HepG2 (cell line): ENCODE results near the gene ARHGEF4. TPM values are rescaled to one million over a fixed set of nuclear protein-coding genes. Genes with fewer than 3 reads are reported as not detected.

Source experiments
- ATAC-seq: fragments of 200-7000 bp; cut with Tn5 transposase; 3 replicates; pipeline ENCODE4 v1.9.1; 2020; ENCODE audit warnings: mild to moderate bottlenecking, moderate library complexity
- BruUV-seq: library from RNA; stranded (reverse); fragments of 400-500 nt; replicated peaks from 2 replicates; lab custom pipeline; 2021; lab: Mats Ljungman, UMichigan
- CTCF ChIA-PET: fragments of 300-600 bp; formaldehyde crosslinking; extraction: SDS; loops from one replicate; lab custom pipeline; 2021; ENCODE audit warnings: low total read pairs, inconsistent platforms, low intra/inter-chr PET ratio; lab: Yijun Ruan, JAX
- POLR2A ChIA-PET: fragments of 350-600 bp; sonication (Branson Sonifier 250); formaldehyde crosslinking; loops from one replicate; lab custom pipeline; 2020; ENCODE audit warnings: antibody characterized with exemption, inconsistent platforms; lab: Yijun Ruan, JAX
- DNase-seq: peaks from one replicate; pipeline ENCODE4 v3.0.0-alpha.2; 2015; ENCODE audit warnings: low spot score
- FAIRE-seq: peaks from 3 replicates; lab custom pipeline; 2011; peaks lifted over from hg19 to GRCh38; lab: Jason Lieb, UNC
- H2AFZ ChIP-seq: one replicate; pipeline ENCODE4 v1.6.1; 2011; ENCODE audit warnings: low read length, inconsistent platforms
- H3K27ac ChIP-seq: fragments of 300-600 bp; 3 replicates; pipeline ENCODE4 v1.8.0; 2011; ENCODE audit warnings: mixed run types, mild to moderate bottlenecking, mixed read lengths, low read length, inconsistent platforms; ENCODE audit not compliant: insufficient read depth; ENCODE audit errors: extremely low read length
- H3K27me3 ChIP-seq, 2 experiments: fragments of 200-600 bp in 1 of 2; 2 replicates in 1 of 2; 3 replicates in 1 of 2; pipeline versions ENCODE4 v1.6.0 to v1.8.0; 2011; ENCODE audit warnings: low read length in 2 of 2, mild to moderate bottlenecking in 2 of 2, moderate library complexity in 2 of 2, inconsistent platforms in 1 of 2; ENCODE audit not compliant: insufficient read depth in 2 of 2, control insufficient read depth in 1 of 2
- H3K36me3 ChIP-seq, 2 experiments: fragments of 200-600 bp in 1 of 2; replicated peaks in 1 of 2; 2 replicates in 1 of 2; 3 replicates in 1 of 2; pipeline versions ENCODE4 v1.5.1 to v1.8.0; 2011; ENCODE audit warnings: low read length in 2 of 2, inconsistent platforms in 1 of 2; ENCODE audit not compliant: insufficient read depth in 2 of 2, control insufficient read depth in 1 of 2
- H3K4me1 ChIP-seq: 2 replicates; pipeline ENCODE4 v1.5.1; 2012; ENCODE audit warnings: low read length, inconsistent platforms; ENCODE audit not compliant: insufficient read depth
- H3K4me2 ChIP-seq: 2 replicates; pipeline ENCODE4 v1.6.0; 2011; ENCODE audit warnings: low read depth, low read length, inconsistent platforms
- H3K4me3 ChIP-seq, 3 experiments: fragments of 200-600 bp in 1 of 3; sonication (generic), shearing (Covaris generic) in 1 of 3; replicated peaks in 1 of 3; 2 replicates each; pipeline ENCODE4 v1.5.1; 2011 to 2016; ENCODE audit warnings: low read length in 3 of 3, inconsistent platforms in 2 of 3, low read depth in 2 of 3, mild to moderate bottlenecking in 2 of 3, control low read depth in 1 of 3, mixed read lengths in 1 of 3; ENCODE audit not compliant: insufficient read depth in 1 of 3
- H3K79me2 ChIP-seq: one replicate; pipeline ENCODE4 v1.6.1; 2011; ENCODE audit warnings: low read length, inconsistent platforms; ENCODE audit not compliant: insufficient read depth
- H3K9ac ChIP-seq: 2 replicates; pipeline ENCODE4 v1.6.0; 2011; ENCODE audit warnings: mild to moderate bottlenecking, low read depth, low read length, inconsistent platforms; ENCODE audit not compliant: insufficient read depth
- H3K9me3 ChIP-seq: 2 replicates; pipeline ENCODE4 v1.5.1; 2012; ENCODE audit warnings: mild to moderate bottlenecking, low read length
- H4K20me1 ChIP-seq: 2 replicates; pipeline ENCODE4 v1.6.0; 2011; ENCODE audit warnings: inconsistent platforms, mild to moderate bottlenecking, low read length, moderate library complexity; ENCODE audit not compliant: insufficient read depth
- E2F2 ChIP-seq: sonication (generic); formaldehyde crosslinking; IDR thresholded peaks from 2 replicates; pipeline ENCODE4 v1.4.0; 2020; ENCODE audit warnings: missing genetic modification reagents, borderline replicate concordance
- FIP1L1 ChIP-seq: fragments of 200-400 bp; formaldehyde crosslinking; IDR thresholded peaks from 2 replicates; pipeline ENCODE4 v1.6.1; 2018; ENCODE audit warnings: low read depth, mild to moderate bottlenecking, low read length, moderate library complexity, borderline replicate concordance; ENCODE audit not compliant: insufficient read depth
- NR2F6 ChIP-seq, 2 experiments: IDR thresholded peaks; 2 replicates each; pipeline ENCODE4 v1.6.1; 2016; ENCODE audit warnings: antibody characterized with exemption in 1 of 2, mild to moderate bottlenecking in 1 of 2
- PLRG1 ChIP-seq: fragments of 450-650 bp; conservative IDR thresholded peaks from 2 replicates; pipeline ENCODE4 v1.6.1; 2016
- RFX3 ChIP-seq: IDR thresholded peaks from 2 replicates; pipeline ENCODE4 v1.6.1; 2016; ENCODE audit warnings: missing biosample characterization, missing genetic modification reagents
- RFXANK ChIP-seq: IDR thresholded peaks from 2 replicates; pipeline ENCODE4 v1.6.1; 2016
- SOX13 ChIP-seq, 3 experiments: fragments of 450-650 bp in 1 of 3; sonication (generic) in 1 of 3; formaldehyde crosslinking in 1 of 3; IDR thresholded peaks in 2 of 3; conservative IDR thresholded peaks in 1 of 3; 2 replicates each; pipeline versions ENCODE4 v1.5.0 to v1.6.1; 2016 to 2020; ENCODE audit warnings: antibody characterized with exemption in 1 of 3, mild to moderate bottlenecking in 1 of 3, missing compliant biosample characterization in 1 of 3, missing genetic modification reagents in 1 of 3, moderate library complexity in 1 of 3
- THAP11 ChIP-seq: IDR thresholded peaks from 2 replicates; pipeline ENCODE4 v1.6.1; 2016; ENCODE audit warnings: missing biosample characterization, missing genetic modification reagents
- ZBTB1 ChIP-seq: sonication (generic); formaldehyde crosslinking; IDR thresholded peaks from 2 replicates; pipeline ENCODE4 v1.4.0; 2020; ENCODE audit warnings: missing genetic modification reagents, borderline replicate concordance
- ZFY ChIP-seq: sonication (generic); formaldehyde crosslinking; IDR thresholded peaks from 2 replicates; pipeline ENCODE4 v1.4.0; 2020; ENCODE audit warnings: missing genetic modification reagents
- ZNF777 ChIP-seq: sonication (generic); formaldehyde crosslinking; IDR thresholded peaks from 2 replicates; pipeline ENCODE4 v1.4.0; 2020; ENCODE audit warnings: missing genetic modification reagents
- WGBS: methylation state at CpG from one replicate; pipeline ENCODE4 v1.1.6; 2017; ENCODE audit warnings: low lambda C conversion rate; 5-methylcytosine and 5-hydroxymethylcytosine counted together
- in situ Hi-C: cut with HindIII; loops from 2 replicates; pipeline ENCODE4 v1.10.0; 2017; ENCODE audit warnings: low pct_unique_long_range_greater_than_20kb; ENCODE audit not compliant: extremely low pct_ligation_motif_present
- intact Hi-C: fragments of 100-400 bp; cut with micrococcal nuclease; formaldehyde crosslinking; loops from one replicate; pipeline ENCODE4 v1.10.0; 2022; ENCODE audit not compliant: unreplicated experiment
- polyA plus RNA-seq, 8 experiments: library from polyadenylated mRNA; depleted of rRNA in 3 of 8; stranded (reverse) in 7 of 8; unstranded in 1 of 8; fragments of >200 nt; fragmentation: Illumina TruSeq in 4 of 8; extraction: Trizol in 4 of 8; gene quantifications; 2 replicates each; pipeline versions ENCODE4 v1.2.1 to v1.2.3, GENCODE V29; 2011 to 2016; ENCODE audit warnings: low read depth in 4 of 8, missing spikeins in 1 of 8, mixed read lengths in 1 of 8; ENCODE audit not compliant: insufficient read depth in 1 of 8
- total RNA-seq, 5 experiments: library from RNA; depleted of rRNA; stranded (reverse); fragments of >200 nt; fragmentation: Illumina TruSeq; extraction: Trizol; gene quantifications; 2 replicates each; pipeline ENCODE4 v1.2.3, GENCODE V29; 2016; ENCODE audit warnings: low read depth in 1 of 5
- TF ChIP-seq, protein P1 (sequence below): sonication (generic); formaldehyde crosslinking; IDR thresholded peaks from 2 replicates; pipeline ENCODE4 v1.8.1; 2023; ENCODE audit warnings: mild to moderate bottlenecking, missing genetic modification reagents, borderline replicate concordance
- TF ChIP-seq, protein P2 (sequence below): sonication (generic); formaldehyde crosslinking; IDR thresholded peaks from 2 replicates; pipeline ENCODE4 v1.8.0; 2022; ENCODE audit warnings: missing genetic modification reagents, mild to moderate bottlenecking, moderate library complexity, borderline replicate concordance
- TF ChIP-seq, protein P3 (sequence below): sonication (generic); formaldehyde crosslinking; conservative IDR thresholded peaks from 2 replicates; pipeline ENCODE4 v1.8.0; 2022; ENCODE audit warnings: low read depth, missing genetic modification reagents

ARHGEF4 gene
- total and polyA plus RNA-seq, 2 of the 13 experiments (the other 11 are each of a cell fraction or from before 2014, with no cell fraction given), result 0.11 to 0.13 TPM

DNA sequence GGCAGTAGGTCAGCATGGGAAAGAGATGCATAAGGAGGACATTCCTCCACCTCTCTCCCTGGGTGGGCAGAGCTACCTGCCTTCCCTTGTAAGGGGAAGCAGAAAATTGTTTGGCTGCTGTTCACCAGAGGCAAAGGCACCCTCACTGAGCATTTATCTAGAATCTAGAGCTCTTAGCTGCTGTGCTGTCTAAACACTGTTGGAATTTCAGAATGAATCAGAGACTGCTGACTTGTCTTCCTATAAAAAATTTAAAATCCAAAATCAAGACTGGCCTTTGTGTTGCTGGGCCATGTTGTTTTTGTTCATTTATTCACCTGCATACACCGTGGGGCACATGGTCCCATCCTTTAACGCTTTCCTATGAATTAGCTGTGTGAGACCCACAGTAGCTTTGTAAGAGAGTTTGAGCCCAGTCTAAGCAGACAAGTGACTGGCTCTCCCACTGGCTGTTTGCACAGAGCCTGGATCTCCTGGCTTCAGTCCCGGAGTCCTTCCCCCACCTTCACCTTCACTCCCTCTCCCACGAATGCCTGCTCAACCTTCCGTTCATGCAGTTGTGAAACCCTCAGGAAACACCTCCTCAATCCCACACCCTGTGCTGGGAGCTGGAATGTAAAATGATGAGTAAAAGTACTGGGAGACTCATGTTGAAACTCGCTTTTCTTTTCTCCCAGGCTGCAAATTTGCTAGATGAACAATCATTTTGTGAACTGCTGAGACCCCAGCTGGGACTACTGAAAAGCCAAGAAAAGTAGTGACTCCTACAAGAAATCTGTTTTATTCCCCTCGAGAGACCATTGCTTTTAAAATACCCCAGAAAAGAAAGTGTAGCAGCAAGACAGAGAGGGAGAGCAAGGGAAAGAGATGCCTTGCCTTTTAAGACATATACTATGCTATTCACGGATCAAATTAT is 180.4 kb downstream of the ARHGEF4 start (continued):
- TF ChIP-seq, protein P1, sequence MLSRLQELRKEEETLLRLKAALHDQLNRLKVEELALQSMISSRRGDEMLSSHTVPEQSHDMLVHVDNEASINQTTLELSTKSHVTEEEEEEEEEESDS (CRISPR knock-in tag), result no peak
- TF ChIP-seq NR2F6 (IDR thresholded peaks at IDR 0.05) (no peak), NR2F6 (CRISPR knock-in tag; IDR thresholded peaks at IDR 0.05) (no peak)

DNA sequence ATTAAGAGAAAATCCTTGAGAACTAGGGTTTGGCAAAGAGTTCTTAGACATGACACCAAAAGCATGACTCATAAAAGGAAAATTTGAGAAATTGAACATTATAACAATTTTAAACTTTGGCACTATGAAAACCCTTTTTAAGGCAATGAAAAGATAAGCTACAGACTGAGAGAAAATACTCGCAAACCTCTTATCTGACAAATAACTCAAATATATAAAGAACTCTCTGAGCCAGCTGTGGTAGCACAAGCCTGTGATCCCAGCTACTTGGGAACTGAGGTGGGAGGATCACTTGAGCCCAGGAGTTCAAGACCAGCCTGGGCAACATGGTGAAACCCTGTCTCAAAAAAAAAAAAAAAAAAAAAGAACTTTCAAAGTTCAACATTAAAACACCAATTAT is 186.0 kb downstream of the ARHGEF4 start:
- Histone ChIP-seq H3K27me3 (peaks cover 0 to 8% of the 10 kb centered on the region in 2 experiments; a peak in 1 of 5 replicates), H3K4me1 (no peaks in the 10 kb centered on the region), H2AFZ (no peak overlapping the region), H3K79me2 (no peaks in the 10 kb centered on the region), H4K20me1 (no peaks in the 10 kb centered on the region), H3K27ac (no peak overlapping the region), H3K4me3 (no peak overlapping the region), H3K9me3 (no peaks in the 10 kb centered on the region), H3K4me2 (no peak overlapping the region), H3K36me3 (no peaks in the 10 kb centered on the region), H3K9ac (no peak overlapping the region)
- WGBS, result 36% methylated on average over 1 of the region's 1 CpG
- no peak for DNase-seq
- no peak for FAIRE-seq
- TF ChIP-seq, protein P2, sequence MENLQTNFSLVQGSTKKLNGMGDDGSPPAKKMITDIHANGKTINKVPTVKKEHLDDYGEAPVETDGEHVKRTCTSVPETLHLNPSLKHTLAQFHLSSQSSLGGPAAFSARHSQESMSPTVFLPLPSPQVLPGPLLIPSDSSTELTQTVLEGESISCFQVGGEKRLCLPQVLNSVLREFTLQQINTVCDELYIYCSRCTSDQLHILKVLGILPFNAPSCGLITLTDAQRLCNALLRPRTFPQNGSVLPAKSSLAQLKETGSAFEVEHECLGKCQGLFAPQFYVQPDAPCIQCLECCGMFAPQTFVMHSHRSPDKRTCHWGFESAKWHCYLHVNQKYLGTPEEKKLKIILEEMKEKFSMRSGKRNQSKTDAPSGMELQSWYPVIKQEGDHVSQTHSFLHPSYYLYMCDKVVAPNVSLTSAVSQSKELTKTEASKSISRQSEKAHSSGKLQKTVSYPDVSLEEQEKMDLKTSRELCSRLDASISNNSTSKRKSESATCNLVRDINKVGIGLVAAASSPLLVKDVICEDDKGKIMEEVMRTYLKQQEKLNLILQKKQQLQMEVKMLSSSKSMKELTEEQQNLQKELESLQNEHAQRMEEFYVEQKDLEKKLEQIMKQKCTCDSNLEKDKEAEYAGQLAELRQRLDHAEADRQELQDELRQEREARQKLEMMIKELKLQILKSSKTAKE (CRISPR knock-in tag), result no peak
- no peak for TF ChIP-seq THAP11
- TF ChIP-seq ZFY, result no peak
- no peak for TF ChIP-seq ZNF777
- no peak for TF ChIP-seq SOX13 (IDR thresholded peaks at IDR 0.05)
- no peak for TF ChIP-seq SOX13 (CRISPR knock-in tag; conservative IDR thresholded peaks at IDR 0.05 in 1 of 2, IDR thresholded peaks at IDR 0.05 in 1 of 2)
- TF ChIP-seq RFX3, result no peak
- TF ChIP-seq, protein P3, sequence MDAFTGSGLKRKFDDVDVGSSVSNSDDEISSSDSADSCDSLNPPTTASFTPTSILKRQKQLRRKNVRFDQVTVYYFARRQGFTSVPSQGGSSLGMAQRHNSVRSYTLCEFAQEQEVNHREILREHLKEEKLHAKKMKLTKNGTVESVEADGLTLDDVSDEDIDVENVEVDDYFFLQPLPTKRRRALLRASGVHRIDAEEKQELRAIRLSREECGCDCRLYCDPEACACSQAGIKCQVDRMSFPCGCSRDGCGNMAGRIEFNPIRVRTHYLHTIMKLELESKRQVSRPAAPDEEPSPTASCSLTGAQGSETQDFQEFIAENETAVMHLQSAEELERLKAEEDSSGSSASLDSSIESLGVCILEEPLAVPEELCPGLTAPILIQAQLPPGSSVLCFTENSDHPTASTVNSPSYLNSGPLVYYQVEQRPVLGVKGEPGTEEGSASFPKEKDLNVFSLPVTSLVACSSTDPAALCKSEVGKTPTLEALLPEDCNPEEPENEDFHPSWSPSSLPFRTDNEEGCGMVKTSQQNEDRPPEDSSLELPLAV (CRISPR knock-in tag), result no peak
- TF ChIP-seq ZBTB1, result no peak
- TF ChIP-seq PLRG1, result no peak
- TF ChIP-seq RFXANK, result no peak
- no peak for TF ChIP-seq E2F2
- no peak for TF ChIP-seq FIP1L1
- in situ Hi-C loops (no loop called here), intact Hi-C loops (no loop called here)
- CTCF ChIA-PET, result no interaction called here
- no peak for ATAC-seq
- no TSS peak for BruUV-seq
- POLR2A ChIA-PET, result interaction anchor here (0.6 kb wide), 1 partner anchor 60 kb away, joined by 3 read pairs; no protein-coding TSS in a partner anchor
